Endodermal cell (in vitro differentiated cells): ENCODE data around the gene ARL4C. TPM values are rescaled to one million over a fixed set of nuclear protein-coding genes. Genes with fewer than 3 reads are reported as not detected.
A peak's percentile ranks its signal among the peaks of the same experiment; 100 is the strongest.

Experiments used
- DNase-seq: peaks from one replicate; pipeline ENCODE4 v3.0.0-alpha.2; 2017
- H3K27ac ChIP-seq: 2 replicates; pipeline ENCODE4 v1.5.1; 2013; ENCODE audit warnings: mild to moderate bottlenecking, low read depth, low read length, moderate library complexity
- H3K27me3 ChIP-seq: 2 replicates; pipeline ENCODE4 v1.6.1; 2013; ENCODE audit warnings: mild to moderate bottlenecking, low read length, moderate library complexity; ENCODE audit not compliant: insufficient read depth, control insufficient read depth, poor library complexity, severe bottlenecking
- H3K36me3 ChIP-seq: 2 replicates; pipeline ENCODE4 v1.7.0; 2013; ENCODE audit warnings: mild to moderate bottlenecking, low read length, moderate library complexity; ENCODE audit not compliant: control insufficient read depth, insufficient read depth
- H3K4me1 ChIP-seq: one replicate; pipeline ENCODE4 v1.7.0; 2013; ENCODE audit warnings: low read length; ENCODE audit not compliant: control insufficient read depth, insufficient read depth
- H3K4me3 ChIP-seq: 2 replicates; pipeline ENCODE4 v1.5.1; 2013; ENCODE audit warnings: mild to moderate bottlenecking, low read length, moderate library complexity
- H3K9ac ChIP-seq: 2 replicates; pipeline ENCODE4 v1.6.1; 2013; ENCODE audit warnings: mild to moderate bottlenecking, low read length, moderate library complexity; ENCODE audit not compliant: poor library complexity, severe bottlenecking; ENCODE audit errors: extremely low read depth
- H3K9me3 ChIP-seq: 2 replicates; pipeline ENCODE4 v1.6.1; 2013; ENCODE audit warnings: mild to moderate bottlenecking, low read length, moderate library complexity; ENCODE audit not compliant: control insufficient read depth
- H3K27ac Mint-ChIP-seq: 2 replicates; pipeline ENCODE4 v1.8.0; 2020; ENCODE audit warnings: mixed read lengths
- H3K27me3 Mint-ChIP-seq: 2 replicates; pipeline ENCODE4 v1.8.0; 2021; ENCODE audit warnings: mild to moderate bottlenecking, mixed read lengths; ENCODE audit not compliant: insufficient read depth
- H3K36me3 Mint-ChIP-seq: 2 replicates; pipeline ENCODE4 v1.8.0; 2020; ENCODE audit warnings: low read depth, mixed read lengths
- H3K4me1 Mint-ChIP-seq: 2 replicates; pipeline ENCODE4 v1.8.0; 2020; ENCODE audit warnings: mixed read lengths
- H3K4me3 Mint-ChIP-seq: 2 replicates; pipeline ENCODE4 v1.8.0; 2020; ENCODE audit warnings: mild to moderate bottlenecking, moderate library complexity, mixed read lengths
- H3K9me3 Mint-ChIP-seq: 2 replicates; pipeline ENCODE4 v1.8.0; 2020; ENCODE audit warnings: mild to moderate bottlenecking, mixed read lengths
- CTCF ChIP-seq: fragments of 200-600 bp; sonication (generic); conservative IDR thresholded peaks from 2 replicates; pipeline ENCODE4 v1.5.0; 2021; ENCODE audit warnings: antibody characterized with exemption, mild to moderate bottlenecking
- WGBS, 2 experiments: methylation state at CpG; one replicate each; pipeline versions ENCODE4 v1.1.5 to v1.1.7; 2013; ENCODE audit warnings: missing lambda C conversion rate in 2 of 2, mixed read lengths in 1 of 2; ENCODE audit not compliant: insufficient coverage in 1 of 2, insufficient read length in 1 of 2; 5-methylcytosine and 5-hydroxymethylcytosine counted together
- total RNA-seq, 2 donors: library from RNA; stranded (reverse); fragmentation: NEBNext Ultra II Directional in 1 of 2; extraction: Animal tissue kit (Norgen Biotek cat#: 25700) in 1 of 2; gene quantifications; 2 replicates in 1 of 2; 3 replicates in 1 of 2; pipeline ENCODE4 v1.2.1, GENCODE V29; 2021

ARL4C gene
- total RNA-seq, 2 donors from 2014 or later, result 9.3 to 21.7 TPM

DNA sequence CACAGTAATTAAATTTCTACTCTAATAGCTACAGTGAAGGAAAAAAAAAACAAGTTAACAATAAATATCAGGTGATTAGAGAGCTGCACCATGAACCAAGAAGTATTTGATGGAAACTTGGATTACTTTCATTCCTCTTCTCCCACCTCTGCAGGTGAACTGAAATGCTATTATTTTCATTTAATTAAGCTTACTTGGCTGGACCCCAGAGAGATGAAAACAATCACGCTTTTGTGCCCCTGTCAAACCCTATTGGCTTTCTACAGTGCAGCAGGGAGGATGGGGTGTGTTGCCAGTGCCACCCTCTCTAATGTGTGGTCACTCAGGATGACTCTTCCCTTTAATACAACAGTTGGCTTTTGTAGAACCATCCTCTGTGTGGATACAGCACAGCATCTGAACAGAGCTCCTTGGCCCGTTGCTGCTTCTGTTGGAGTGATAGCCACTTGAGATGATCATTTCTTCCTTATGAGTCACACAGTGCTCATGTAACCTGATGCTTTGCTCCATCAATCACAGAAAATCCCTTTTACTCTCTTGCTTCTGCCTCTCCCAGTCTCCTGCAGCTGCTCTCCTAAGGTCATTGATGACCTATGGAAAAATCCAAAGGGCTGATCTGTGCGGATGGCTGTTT, 5.5 kb upstream of the ARL4C start:
- H3K4me3 ChIP-seq, result no peak overlapping the region
- Mint-ChIP-seq H3K9me3 (no peaks in the 10 kb centered on the region), H3K27ac (no peak overlapping the region), H3K36me3 (no peaks in the 10 kb centered on the region), H3K4me1 (peaks cover 6% of the 10 kb centered on the region), H3K27me3 (peaks cover 17% of the 10 kb centered on the region), H3K4me3 (no peak overlapping the region)
- H3K9me3 ChIP-seq, result no peaks in the 10 kb centered on the region
- no peak for TF ChIP-seq CTCF
- WGBS, 2 experiments, result 53 to 77% methylated on average over 2 to 3 of the region's 3 CpGs
- no peaks in the 10 kb centered on the region for H3K36me3 ChIP-seq
- no peak for DNase-seq
- H3K9ac ChIP-seq, result no peak overlapping the region
- H3K27me3 ChIP-seq, result peaks cover 8% of the 10 kb centered on the region
- no peak overlapping the region for H3K27ac ChIP-seq
- no peaks in the 10 kb centered on the region for H3K4me1 ChIP-seq

DNA sequence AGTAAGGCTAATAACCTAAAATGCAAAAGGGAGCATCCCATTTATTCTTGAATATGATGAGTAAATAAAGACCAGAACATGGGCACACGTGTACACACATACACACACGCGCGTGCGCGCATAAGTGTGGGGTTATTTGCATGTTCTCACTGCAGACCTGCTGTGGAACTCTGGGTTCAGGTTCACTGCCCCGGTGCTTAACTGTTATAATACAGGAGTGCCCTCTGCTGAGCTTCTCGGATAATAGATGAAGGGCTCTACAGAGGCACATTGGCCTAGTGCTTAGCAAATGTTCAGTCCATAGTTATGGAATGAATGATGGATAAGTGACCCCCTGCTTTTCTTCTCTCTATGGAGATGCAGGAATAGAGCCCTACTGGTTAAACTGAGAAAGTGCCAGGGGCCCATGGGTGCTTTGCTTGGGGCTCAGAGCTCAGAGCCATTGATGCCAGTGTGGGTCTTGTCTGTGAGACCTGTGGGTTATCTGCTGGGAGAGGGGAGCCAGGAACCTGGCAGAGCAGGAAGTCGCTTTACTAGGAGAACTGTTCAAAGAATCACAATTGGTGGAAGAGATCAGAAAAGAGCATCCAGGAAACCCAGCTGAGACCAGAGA, 3.6 kb upstream of the ARL4C start:
- no peaks in the 10 kb centered on the region for H3K9me3 Mint-ChIP-seq
- no peaks in the 10 kb centered on the region for H3K36me3 Mint-ChIP-seq
- Histone ChIP-seq H3K9me3 (no peaks in the 10 kb centered on the region), H3K27me3 (peaks cover 8% of the 10 kb centered on the region), H3K9ac (no peak overlapping the region), H3K4me3 (no peak overlapping the region), H3K36me3 (no peaks in the 10 kb centered on the region), H3K4me1 (no peaks in the 10 kb centered on the region), H3K27ac (no peak overlapping the region)
- TF ChIP-seq CTCF, result peak; percentile 78
- H3K4me3 Mint-ChIP-seq, result no peak overlapping the region
- H3K27me3 Mint-ChIP-seq, result peaks cover 26% of the 10 kb centered on the region
- no peak overlapping the region for H3K27ac Mint-ChIP-seq
- no peaks in the 10 kb centered on the region for H3K4me1 Mint-ChIP-seq
- DNase-seq, result peak; percentile 76
- WGBS, 2 experiments, result 40 to 56% methylated on average over 2 to 9 of the region's 9 CpGs

- DNase-seq, result peak; percentile 79
- TF ChIP-seq CTCF, result peak; percentile 37
- Mint-ChIP-seq H3K9me3 (no peaks in the 10 kb centered on the region), H3K27me3 (peaks cover 29% of the 10 kb centered on the region), H3K4me1 (peaks cover 19% of the 10 kb centered on the region), H3K27ac (peak overlapping the region; percentile 52), H3K36me3 (no peaks in the 10 kb centered on the region), H3K4me3 (peak overlapping the region; percentile 69)
- Histone ChIP-seq H3K27ac (peak overlapping the region; percentile 88), H3K36me3 (no peaks in the 10 kb centered on the region), H3K4me1 (no peaks in the 10 kb centered on the region), H3K9me3 (no peaks in the 10 kb centered on the region), H3K4me3 (no peak overlapping the region), H3K9ac (peak overlapping the region; percentile 47), H3K27me3 (peaks cover 8% of the 10 kb centered on the region)
- 47 to 65% methylated on average over 22 to 37 of the region's 37 CpGs for WGBS, 2 experiments
These were observed 834 bp upstream of the ARL4C start for GRCh38 chr2:234497594-234498235.
